ENCODE results near the gene DROSHA.

Gene DROSHA

GRCh38 chr5:31408814-31409213 is 123.1 kb downstream of the DROSHA start:
- Histone ChIP-seq H3K4me2 (no peak overlapping the region), H3K79me2 (ENCODE audit: insufficient read depth, low read depth) (no peaks in the 10 kb centered on the region), H4K20me1 (ENCODE audit: insufficient read depth) (no peaks in the 10 kb centered on the region), H2AFZ (ENCODE audit: low read depth) (no peak overlapping the region), H3K27ac (no peak overlapping the region), H3K9ac (no peak overlapping the region), H3K4me1 (ENCODE audit: low read depth, poor library complexity, severe bottlenecking) (no peaks in the 10 kb centered on the region), H3K4me3 (IDR thresholded peaks at IDR 0.05; ENCODE audit: insufficient read depth, low read depth, low read length) (no peak overlapping the region), H3K36me3 (ENCODE audit: insufficient read depth) (peaks cover 3% of the 10 kb centered on the region; the same call in 1 of the 2 replicates), H3K27me3 (ENCODE audit: insufficient read depth, low read depth) (no peaks in the 10 kb centered on the region)
- no peak for TF ChIP-seq CTCF (conservative IDR thresholded peaks at IDR 0.05; ENCODE audit: low read depth, low read length)

- Histone ChIP-seq H3K4me3 (IDR thresholded peaks at IDR 0.05; ENCODE audit: insufficient read depth, low read depth, low read length) (no peak overlapping the region), H4K20me1 (ENCODE audit: insufficient read depth) (no peaks in the 10 kb centered on the region), H3K9ac (no peak overlapping the region), H2AFZ (ENCODE audit: low read depth) (no peak overlapping the region), H3K36me3 (ENCODE audit: insufficient read depth) (peaks cover 3% of the 10 kb centered on the region; the same call in 1 of the 2 replicates), H3K4me2 (no peak overlapping the region), H3K79me2 (ENCODE audit: insufficient read depth, low read depth) (no peaks in the 10 kb centered on the region), H3K27me3 (ENCODE audit: insufficient read depth, low read depth) (no peaks in the 10 kb centered on the region), H3K4me1 (ENCODE audit: low read depth, poor library complexity, severe bottlenecking) (no peaks in the 10 kb centered on the region), H3K27ac (no peak overlapping the region)
- no peak for TF ChIP-seq CTCF (conservative IDR thresholded peaks at IDR 0.05; ENCODE audit: low read depth, low read length)
Observed at GRCh38 chr5:31407921-31408693, 123.8 kb downstream of the DROSHA start.

- no peak overlapping the region for H3K27ac ChIP-seq
- H3K4me2 ChIP-seq = no peak overlapping the region
- TF ChIP-seq CTCF (conservative IDR thresholded peaks at IDR 0.05; ENCODE audit: low read depth, low read length) = no peak
- H2AFZ ChIP-seq (ENCODE audit: low read depth) = no peak overlapping the region
- no peak overlapping the region for H3K4me3 ChIP-seq (IDR thresholded peaks at IDR 0.05; ENCODE audit: insufficient read depth, low read depth, low read length)
- H3K27me3 ChIP-seq (ENCODE audit: insufficient read depth, low read depth) = no peaks in the 10 kb centered on the region
- H3K36me3 ChIP-seq (ENCODE audit: insufficient read depth) = no peaks in the 10 kb centered on the region
- H3K9ac ChIP-seq = no peak overlapping the region
- H3K4me1 ChIP-seq (ENCODE audit: low read depth, poor library complexity, severe bottlenecking) = no peaks in the 10 kb centered on the region
- H4K20me1 ChIP-seq (ENCODE audit: insufficient read depth) = no peaks in the 10 kb centered on the region
- H3K79me2 ChIP-seq (ENCODE audit: insufficient read depth, low read depth) = no peaks in the 10 kb centered on the region
Observed at GRCh38 chr5:31404325-31404724, 127.6 kb downstream of the DROSHA start.

GRCh38 chr5:31401691-31402090 is 130.2 kb downstream of the DROSHA start:
- no peak overlapping the region for H3K4me3 ChIP-seq (IDR thresholded peaks at IDR 0.05; ENCODE audit: insufficient read depth, low read depth, low read length)
- H3K4me1 ChIP-seq (ENCODE audit: low read depth, poor library complexity, severe bottlenecking) = no peaks in the 10 kb centered on the region
- no peaks in the 10 kb centered on the region for H4K20me1 ChIP-seq (ENCODE audit: insufficient read depth)
- no peaks in the 10 kb centered on the region for H3K36me3 ChIP-seq (ENCODE audit: insufficient read depth)
- H3K79me2 ChIP-seq (ENCODE audit: insufficient read depth, low read depth) = no peaks in the 10 kb centered on the region
- H3K27me3 ChIP-seq (ENCODE audit: insufficient read depth, low read depth) = no peaks in the 10 kb centered on the region
- H3K9ac ChIP-seq = no peak overlapping the region
- H3K27ac ChIP-seq = no peak overlapping the region
- H2AFZ ChIP-seq (ENCODE audit: low read depth) = no peak overlapping the region
- no peak for TF ChIP-seq CTCF (conservative IDR thresholded peaks at IDR 0.05; ENCODE audit: low read depth, low read length)
- H3K4me2 ChIP-seq = no peak overlapping the region
